ENCODE data around the gene RPP25. TPM values are rescaled to one million over a fixed set of nuclear protein-coding genes. Genes with fewer than 3 reads are reported as not detected.

Gene RPP25
- total and polyA plus RNA-seq, 2 of the 13 experiments (the other 11 are each of a cell fraction or from before 2014, with no cell fraction given) = 0.05 to 0.11 TPM

GRCh38 chr15:74906450-74907162, 50.0 kb downstream of the RPP25 start, which contains the start of gene FAM219B (continued):
- no peak; the same call in 1 of the 2 replicates for TF ChIP-seq ZNF343 (CRISPR knock-in tag; IDR thresholded peaks at IDR 0.05)
- TF ChIP-seq ARID3A (IDR thresholded peaks at IDR 0.05; ENCODE audit: low read depth, low read length) = no peak
- no peak for TF ChIP-seq RFX3 (CRISPR knock-in tag; IDR thresholded peaks at IDR 0.05)
- no peak for TF ChIP-seq MEF2D (CRISPR knock-in tag; IDR thresholded peaks at IDR 0.05)
- TF ChIP-seq XBP1 (CRISPR knock-in tag; IDR thresholded peaks at IDR 0.05) = no peak
- TF ChIP-seq MXD4 (CRISPR knock-in tag; IDR thresholded peaks at IDR 0.05) = peak; percentile 74
- TF ChIP-seq ZNF543 (CRISPR knock-in tag; IDR thresholded peaks at IDR 0.05) = peak; percentile 51; the same call in 1 of the 2 replicates
- TF ChIP-seq CENPX (CRISPR knock-in tag; IDR thresholded peaks at IDR 0.05) = no peak
- TF ChIP-seq IKZF4 (CRISPR knock-in tag; IDR thresholded peaks at IDR 0.05; ENCODE audit: borderline replicate concordance, low read depth, not compliant biosample characterization) = no peak
- no peak; the same call in 1 of the 2 replicates for TF ChIP-seq CREBL2 (CRISPR knock-in tag; IDR thresholded peaks at IDR 0.05; ENCODE audit: borderline replicate concordance)
- no peak for TF ChIP-seq CHCHD3 (CRISPR knock-in tag; IDR thresholded peaks at IDR 0.05)
- TF ChIP-seq ZNF670 (CRISPR knock-in tag; IDR thresholded peaks at IDR 0.05; ENCODE audit: borderline replicate concordance) = no peak
- 0 out of 2 replicates have a peak, but pooled peaks have one; percentile 11 for TF ChIP-seq ZNF556 (CRISPR knock-in tag; IDR thresholded peaks at IDR 0.05; ENCODE audit: borderline replicate concordance)
- TF ChIP-seq ZBTB20 (CRISPR knock-in tag; IDR thresholded peaks at IDR 0.05; ENCODE audit: borderline replicate concordance, low read depth) = peak; percentile 55
- peak; percentile 28; the same call in 1 of the 2 replicates for TF ChIP-seq NFKB2 (CRISPR knock-in tag; IDR thresholded peaks at IDR 0.05; ENCODE audit: borderline replicate concordance)
- no peak for TF ChIP-seq ZNF644 (CRISPR knock-in tag; IDR thresholded peaks at IDR 0.05; ENCODE audit: low read depth)
- TF ChIP-seq SKIL (CRISPR knock-in tag; IDR thresholded peaks at IDR 0.05; ENCODE audit: borderline replicate concordance) = no peak
- no peak; the same call in 1 of the 2 replicates for TF ChIP-seq THRA (CRISPR knock-in tag; IDR thresholded peaks at IDR 0.05; ENCODE audit: borderline replicate concordance)
- TF ChIP-seq SMAD1 (CRISPR knock-in tag; IDR thresholded peaks at IDR 0.05; ENCODE audit: borderline replicate concordance, low read depth) = 0 out of 2 replicates have a peak, but pooled peaks have one; percentile 52
- no peak for TF ChIP-seq EP300 (IDR thresholded peaks at IDR 0.05; ENCODE audit: low read depth in 2 of 2, low read length in 2 of 2)
- no peak for TF ChIP-seq EP300 (CRISPR knock-in tag; IDR thresholded peaks at IDR 0.05; ENCODE audit: borderline replicate concordance)
- no peak for TF ChIP-seq ZNF589 (CRISPR knock-in tag; conservative IDR thresholded peaks at IDR 0.05)
- no peak for TF ChIP-seq ZNF883 (CRISPR knock-in tag; IDR thresholded peaks at IDR 0.05; ENCODE audit: not compliant biosample characterization)
- no peak for TF ChIP-seq NR1H2 (CRISPR knock-in tag; IDR thresholded peaks at IDR 0.05; ENCODE audit: borderline replicate concordance, low read depth)

Measured in HepG2 (cell line).